Activated CD4-positive, alpha-beta T cell treated with anti-CD3 and anti-CD28 coated beads, Interleukin-2, amount 50 U/mL, for 24 hours (primary cell): ENCODE measurements around the gene NCBP2.
A peak's percentile ranks its signal among the peaks of the same experiment; 100 is the strongest.
"Not testable (repeated sequence)": the region's sequence is repeated elsewhere in the genome, so short reads cannot be mapped to it uniquely, and the experiment has no call there.

Experiments
- DNase-seq, 2 donors: peaks; one replicate each; pipeline ENCODE4 v3.0.0-alpha.2; 2020; ENCODE audit warnings: low read depth in 1 of 2, low spot score in 1 of 2

Gene NCBP2

GRCh38 chr3:196968233-196969133, 26.2 kb upstream of the NCBP2 start, which contains the start of gene PIGZ:
PIGZ (minus strand) TSS chr3:196968833; CDS start chr3:196952031, 16,802 bp downstream.
- DNase-seq = peak in 1 of 2 donors; percentile 14

GRCh38 chr3:196967412-196968232, 25.3 kb upstream of the NCBP2 start:
- no peak for DNase-seq

GRCh38 chr3:196966526-196967401, 24.4 kb upstream of the NCBP2 start:
- no peak for DNase-seq

DNA sequence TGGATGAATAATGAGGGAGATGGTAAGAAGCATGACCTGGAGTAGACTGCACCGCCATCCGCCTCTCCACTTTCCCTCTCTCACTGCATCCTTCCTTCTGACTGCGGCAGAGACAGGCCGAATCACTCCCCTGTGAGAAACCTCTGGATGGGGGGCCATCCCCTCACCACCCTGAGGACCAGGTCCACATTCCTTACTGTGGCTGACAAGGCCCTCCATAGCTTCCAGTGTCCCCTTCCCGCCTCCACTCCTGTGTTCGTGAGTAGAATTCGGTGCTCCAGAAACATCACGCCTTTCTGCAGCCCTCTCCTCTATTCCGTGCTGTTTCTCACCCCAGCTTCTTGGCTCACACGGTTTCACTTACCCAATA, 23.5 kb upstream of the NCBP2 start:
- DNase-seq = no peak

DNA sequence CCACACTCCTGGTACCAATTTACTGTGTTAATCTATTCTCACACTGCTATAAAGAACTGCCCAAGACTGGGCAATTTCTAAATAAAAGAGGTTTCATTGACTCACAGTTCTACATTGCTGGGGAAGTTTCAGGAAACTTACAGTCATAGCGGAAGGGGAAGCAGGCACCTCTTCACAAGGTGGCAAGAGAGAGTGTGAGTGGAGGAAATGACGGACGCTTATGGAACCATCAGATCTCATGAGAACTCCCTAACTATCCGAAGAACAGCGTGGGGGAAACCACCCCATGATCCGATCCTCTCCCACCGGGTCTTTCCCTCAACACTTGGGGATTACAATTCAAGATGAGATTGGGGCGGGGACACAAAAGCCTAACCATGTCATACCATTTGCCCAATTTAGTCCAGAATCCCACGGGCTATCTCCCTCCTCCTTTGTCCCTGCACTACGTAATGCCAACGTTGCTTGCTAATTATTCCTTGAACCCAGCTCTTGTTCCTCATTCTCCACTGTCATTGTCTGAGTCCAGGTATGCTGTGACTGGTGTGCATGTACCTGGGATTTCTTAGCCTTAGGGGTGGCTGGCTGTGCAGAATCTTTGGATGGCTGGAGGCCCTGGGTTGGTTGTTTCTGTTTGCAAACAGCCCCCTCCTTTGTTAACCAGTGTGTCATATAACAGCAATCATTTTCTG, 22.9 kb upstream of the NCBP2 start:
- DNase-seq = no peak

DNA sequence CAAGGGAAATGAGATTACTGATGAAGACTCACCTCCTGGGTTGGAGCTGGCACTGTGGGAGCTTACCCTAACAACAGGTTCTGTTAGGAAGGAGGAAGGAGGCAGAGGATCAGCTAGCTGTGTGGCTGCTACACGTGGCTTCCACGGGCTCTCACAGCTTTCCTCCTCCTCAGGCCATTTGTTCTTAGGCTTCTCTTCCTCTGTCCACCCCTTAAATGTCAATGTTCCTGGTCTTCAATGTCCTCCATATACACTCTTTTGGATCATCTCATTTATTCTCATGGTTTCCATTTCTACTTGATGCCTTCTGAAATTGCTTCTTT, 21.3 kb upstream of the NCBP2 start:
- no peak for DNase-seq

DNA sequence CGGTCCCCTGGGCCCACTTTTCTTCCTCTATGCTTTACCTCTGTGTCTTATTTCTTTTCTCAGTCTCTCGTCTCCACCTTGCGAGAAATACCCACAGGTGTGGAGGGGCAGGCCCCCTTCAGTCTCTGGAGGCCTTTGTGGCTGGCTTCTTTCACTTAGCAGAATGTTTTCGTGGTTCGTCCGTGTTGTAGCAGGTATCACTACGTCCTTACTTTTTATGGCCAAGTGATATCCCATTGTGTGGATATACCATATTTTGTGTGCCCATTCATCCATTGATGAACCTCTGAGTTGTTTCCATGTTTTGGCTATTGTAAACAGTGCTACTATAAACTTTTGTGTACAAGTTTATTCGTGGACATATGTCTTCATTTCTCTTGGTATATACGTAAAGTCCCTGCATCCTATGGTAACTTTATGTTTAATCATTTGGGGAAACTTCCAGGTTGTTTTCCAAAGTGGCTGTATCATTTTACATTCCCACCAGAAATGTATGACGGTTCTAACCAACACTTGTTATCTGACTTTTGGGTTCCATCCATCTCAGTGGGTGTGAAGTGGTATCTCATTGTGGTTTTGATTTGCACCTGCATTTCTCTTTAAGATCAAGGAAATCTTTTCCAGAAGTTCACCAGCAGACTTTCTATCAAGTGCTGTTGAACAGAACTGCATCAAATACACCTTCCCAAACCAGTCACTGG, 20.8 kb upstream of the NCBP2 start:
- DNase-seq = no peak

- DNase-seq = no peak
Measured at GRCh38 chr3:196962108-196962929, 20.0 kb upstream of the NCBP2 start.

GRCh38 chr3:196954832-196955231, 12.5 kb upstream of the NCBP2 start:
- no peak for DNase-seq

DNA sequence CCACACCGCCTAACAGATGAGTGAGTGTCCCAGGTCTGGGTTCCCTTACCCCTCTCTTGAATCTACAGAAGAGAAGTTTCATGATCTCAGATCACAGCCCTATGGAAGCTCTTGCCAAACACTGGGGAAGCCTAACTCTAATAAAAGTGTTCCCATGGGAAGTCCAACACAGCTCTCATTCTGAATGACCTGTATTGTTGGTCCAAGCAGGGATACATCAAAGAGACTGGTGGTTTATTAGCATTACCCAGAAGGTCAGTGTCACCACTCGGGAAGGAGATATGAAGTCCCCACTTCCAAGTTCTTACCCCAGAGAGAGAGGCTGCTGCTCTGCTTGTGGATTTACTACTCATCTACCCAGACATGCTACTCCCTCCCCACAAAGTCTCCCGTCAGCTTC, 9.0 kb upstream of the NCBP2 start:
- no peak for DNase-seq

DNA sequence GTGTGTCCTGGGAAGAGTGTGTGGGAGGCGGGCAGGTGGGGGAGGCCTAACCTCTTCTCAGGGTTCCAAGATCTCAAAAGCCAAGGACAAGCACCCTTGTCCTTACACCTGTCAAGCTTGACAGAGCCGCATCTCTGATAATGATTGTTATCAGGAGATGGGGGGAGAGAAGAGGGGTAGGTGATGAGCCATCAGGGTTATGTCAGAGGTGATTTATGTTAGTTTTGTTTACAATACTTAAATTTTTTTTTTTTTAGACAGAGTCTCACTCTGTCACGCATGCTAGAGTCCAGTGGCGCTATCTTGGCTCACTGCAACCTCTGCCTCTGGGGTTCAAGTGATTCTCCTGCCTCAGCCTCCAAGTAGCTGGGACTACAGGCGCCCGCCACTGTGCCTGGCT, 7.4 kb upstream of the NCBP2 start:
- no peak for DNase-seq

GRCh38 chr3:196949285-196949619, 6.9 kb upstream of the NCBP2 start:
- DNase-seq = no peak

GRCh38 chr3:196948442-196949284, 6.3 kb upstream of the NCBP2 start:
- no peak for DNase-seq

DNA sequence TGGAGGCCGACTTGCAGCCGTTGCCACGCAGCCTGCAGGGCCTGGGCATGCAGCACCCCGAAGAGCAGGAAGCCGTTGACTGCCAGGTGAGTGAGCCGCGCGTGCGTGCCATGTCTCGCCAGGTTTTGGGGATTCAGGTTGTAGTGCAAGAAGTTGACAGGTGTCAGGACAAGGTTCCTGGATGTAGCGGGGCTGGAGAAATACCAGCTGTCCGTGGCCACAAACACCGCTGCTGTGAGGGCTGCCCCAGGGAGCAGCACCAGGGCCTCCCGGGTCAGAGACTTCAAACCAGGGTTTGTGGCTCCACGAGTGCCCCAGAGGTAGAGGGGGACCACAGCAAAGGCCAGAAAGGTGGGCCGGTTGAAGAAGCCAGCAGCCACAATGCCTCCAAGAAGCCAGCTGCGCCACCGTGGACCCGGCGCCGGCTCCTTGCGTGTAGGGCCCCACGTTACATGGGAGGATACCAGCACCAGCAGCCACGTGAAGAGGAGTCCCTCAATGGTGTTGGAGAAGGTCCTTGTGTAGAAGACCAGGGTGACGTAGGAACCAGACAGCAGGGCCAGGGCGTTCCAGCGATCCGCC, 5.6 kb upstream of the NCBP2 start:
- DNase-seq = no peak

DNA sequence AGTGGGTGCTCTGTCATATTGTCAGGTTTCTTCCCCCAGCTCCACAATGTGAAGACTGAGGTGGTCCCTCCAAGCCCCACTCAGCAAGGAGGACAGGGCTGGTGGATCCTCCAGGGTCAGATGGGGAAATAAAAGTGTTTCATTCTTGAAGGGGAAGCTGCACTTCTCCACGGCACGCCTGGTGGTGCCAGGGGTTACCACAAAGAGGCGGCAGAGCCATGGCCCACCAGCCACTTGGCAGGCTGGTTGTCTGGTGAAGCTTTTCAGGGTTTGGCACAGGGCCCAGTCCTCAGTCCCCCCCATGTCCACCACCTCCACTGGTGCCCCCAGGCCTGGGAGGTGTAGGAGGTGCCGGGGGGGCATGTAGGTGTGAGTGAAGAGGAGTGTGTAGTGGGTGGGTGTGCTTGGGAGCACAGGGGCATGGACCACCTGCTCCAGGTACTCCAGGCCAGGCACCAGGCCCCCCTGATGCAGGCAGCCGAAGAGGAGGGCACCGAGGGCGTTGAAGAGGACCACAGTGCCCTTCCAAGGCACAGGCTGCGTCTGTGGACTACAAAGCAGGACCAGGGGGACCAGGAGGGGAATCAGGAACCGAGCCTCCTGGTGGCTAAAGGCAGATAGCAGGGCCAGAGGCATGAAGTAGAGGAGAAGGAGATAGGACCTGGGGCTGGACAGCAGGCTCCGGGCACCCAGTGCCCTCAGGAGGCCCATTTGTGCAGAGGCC, 5.0 kb upstream of the NCBP2 start:
- DNase-seq = no peak

GRCh38 chr3:196944037-196944790, 1.9 kb upstream of the NCBP2 start:
- not testable (repeated sequence) for DNase-seq

- DNase-seq = no peak
Measured at GRCh38 chr3:196942915-196943277, 568 bp upstream of the NCBP2 start.
